SH-SY5Y (cell line): ENCODE results near the gene EIPR1.

Experiments
- GATA2 ChIP-seq: IDR thresholded peaks from 2 replicates; pipeline ENCODE4 v1.6.1; 2011; ENCODE audit warnings: mild to moderate bottlenecking, low read depth, low read length
- GATA3 ChIP-seq: IDR thresholded peaks from 2 replicates; pipeline ENCODE4 v1.6.1; 2011; ENCODE audit warnings: low read depth, mild to moderate bottlenecking, low read length, moderate library complexity

- no peak for TF ChIP-seq GATA3
- no peak for TF ChIP-seq GATA2
Measured at GRCh38 chr2:3244486-3244885, 133.1 kb downstream of the EIPR1 start.
